ENCODE data around the gene LSM3.

GRCh38 chr3:14179114-14179465 lies 473 bp downstream of the LSM3 start:
- TF ChIP-seq CTCF (IDR thresholded peaks at IDR 0.05 in 4 of 5, conservative IDR thresholded peaks at IDR 0.05 in 1 of 5) (no peak), POLR2A (IDR thresholded peaks at IDR 0.05) (no peak)

Data from gastrocnemius medialis (tissue), 4 donors.